Ovary (tissue), 10 donors: ENCODE results near the gene KRT76. TPM values are rescaled to one million over a fixed set of nuclear protein-coding genes. Genes with fewer than 3 reads are reported as not detected.

Experiments used
- DNase-seq, 5 donors: peaks; one replicate each; pipeline ENCODE4 v3.0.0-alpha.2; 2019 to 2020
- H3K27ac ChIP-seq, 2 donors: fragments of 200-600 bp; one replicate each; pipeline versions ENCODE4 v1.5.1 to v1.8.0; 2019 to 2022
- H3K27me3 ChIP-seq: fragments of 200-600 bp; one replicate; pipeline ENCODE4 v1.8.0; 2022
- H3K36me3 ChIP-seq: fragments of 200-600 bp; sonication (generic); one replicate; pipeline ENCODE4 v1.5.1; 2019
- H3K4me1 ChIP-seq: one replicate; pipeline ENCODE4 v1.8.1; 2013; ENCODE audit warnings: mild to moderate bottlenecking, moderate library complexity; ENCODE audit not compliant: insufficient read depth
- H3K4me3 ChIP-seq: fragments of 200-600 bp; sonication (generic); one replicate; pipeline ENCODE4 v1.5.1; 2017
- H3K9me3 ChIP-seq, 2 donors: fragments of 200-600 bp in 1 of 2; sonication (generic) in 1 of 2; one replicate each; pipeline versions ENCODE4 v1.5.1 to v1.8.1; 2013 to 2019; ENCODE audit warnings: mild to moderate bottlenecking in 1 of 2, moderate library complexity in 1 of 2
- CTCF ChIP-seq, 3 donors: fragments of 450-650 bp in 2 of 3; fragments of 200-600 bp in 1 of 3; IDR thresholded peaks; one replicate each; pipeline versions ENCODE4 v1.5.1 to v1.8.0; 2016 to 2022; ENCODE audit warnings: antibody characterized with exemption in 3 of 3, mild to moderate bottlenecking in 1 of 3
- EP300 ChIP-seq: sonication (generic); formaldehyde crosslinking; IDR thresholded peaks from one replicate; pipeline ENCODE4 v1.6.1; 2017; ENCODE audit warnings: antibody characterized with exemption
- POLR2A ChIP-seq: fragments of 450-650 bp; IDR thresholded peaks from one replicate; pipeline ENCODE4 v1.6.1; 2017; ENCODE audit warnings: antibody characterized with exemption, mild to moderate bottlenecking, moderate library complexity
- WGBS, 3 donors: extraction: QIAGEN DNeasy Blood & Tissue Kit in 1 of 3; methylation state at CpG; one replicate each; pipeline versions ENCODE4 v1.1.5 to v1.1.7; 2013 to 2017; 5-methylcytosine and 5-hydroxymethylcytosine counted together
- intact Hi-C, 4 donors: fragments of 100-400 bp; cut with DNase I; formaldehyde crosslinking; loops; one replicate each; pipeline versions ENCODE4 v1.11.0 to v1.15.1; 2022 to 2023
- long read RNA-seq, 3 donors: library from polyadenylated mRNA in 2 of 3; unstranded in 2 of 3; transcript quantifications; one replicate each; pipeline ENCODE4 v2.0.0 and lab custom pipeline, GENCODE V29; 2021 to 2026
- polyA plus RNA-seq, 2 donors: library from polyadenylated mRNA; stranded (reverse); fragments of 200-250 nt in 1 of 2; fragments of 350-450 nt in 1 of 2; fragmentation: Illumina TruSeq in 1 of 2; extraction: RNeasy Lipid Tissue Mini Kit (QIAGEN cat#74804) in 1 of 2; gene quantifications; one replicate each; pipeline ENCODE4 v1.2.3, GENCODE V29; 2013 to 2014
- total RNA-seq, 7 donors: library from RNA; depleted of rRNA in 2 of 7; stranded (reverse); fragments of >200 nt in 2 of 7; fragmentation: NEBNext Ultra II Directional in 3 of 7; extraction: Animal tissue kit (Norgen Biotek cat#: 25700) in 3 of 7; gene quantifications; one replicate each; pipeline versions ENCODE4 v1.1.0 to v1.2.4, GENCODE V29; 2016 to 2023
- donor health status: DM: no; HTN: no; CAD: no; lungs with moderate emphysema.
- donor health status: DM: no; HTN: no; CAD: no.
- donor health status: Bipolar disorder and iron deficiency.
- donor health status: DM: yes; HTN: yes; CAD: no.
- donor health status: DM: no; HTN: no; CAD: no.
- donor health status: DM: yes; HTN: yes; CAD: no.

The KRT76 gene
- total RNA-seq (not detected), polyA plus RNA-seq (not detected)
- long read RNA-seq, donor 1: 0 reads
- long read RNA-seq, donor 2: 0 reads
- long read RNA-seq, donor 3: 0 reads

GRCh38 chr12:52776913-52777395, at the start of gene KRT76:
Gene KRT76, minus strand, starts transcription at chr12:52777345. Its CDS starts 54 bp downstream, at chr12:52777291.
- no peaks in the 10 kb centered on the region for H3K9me3 ChIP-seq
- no peaks in the 10 kb centered on the region for H3K27me3 ChIP-seq
- intact Hi-C loops: no loop called here
- H3K36me3 ChIP-seq: no peaks in the 10 kb centered on the region
- H3K4me1 ChIP-seq: no peaks in the 10 kb centered on the region
- WGBS, 3 donors: 78 to 87% (median 86%) methylated on average over 8 of the region's 8 CpGs
- H3K4me3 ChIP-seq: no peak within 1 kb of the TSS
- no peak for DNase-seq
- no peak for TF ChIP-seq CTCF (IDR thresholded peaks at IDR 0.05)
- TF ChIP-seq POLR2A: no peak
- TF ChIP-seq EP300: no peak
- no peak within 1 kb of the TSS for H3K27ac ChIP-seq

GRCh38 chr12:52825961-52826360, 48.8 kb upstream of the KRT76 start:
- no peak overlapping the region for H3K27ac ChIP-seq
- intact Hi-C loops: no loop called here
- WGBS, 3 donors: 62 to 69% (median 69%) methylated on average over 4 of the region's 4 CpGs
- DNase-seq: no peak
- H3K36me3 ChIP-seq: no peaks in the 10 kb centered on the region
- no peak for TF ChIP-seq POLR2A
- no peaks in the 10 kb centered on the region for H3K4me1 ChIP-seq
- H3K27me3 ChIP-seq: no peaks in the 10 kb centered on the region
- no peak overlapping the region for H3K4me3 ChIP-seq
- no peaks in the 10 kb centered on the region for H3K9me3 ChIP-seq

GRCh38 chr12:52824741-52825410, 47.7 kb upstream of the KRT76 start:
- no peak for TF ChIP-seq POLR2A
- no peak for TF ChIP-seq CTCF (IDR thresholded peaks at IDR 0.05)
- intact Hi-C loops: no loop called here
- no peaks in the 10 kb centered on the region for H3K36me3 ChIP-seq
- H3K27me3 ChIP-seq: no peaks in the 10 kb centered on the region
- H3K27ac ChIP-seq: no peak overlapping the region
- 85 to 89% (median 87%) methylated on average over 5 of the region's 5 CpGs for WGBS, 3 donors
- no peaks in the 10 kb centered on the region for H3K4me1 ChIP-seq
- DNase-seq: no peak
- H3K4me3 ChIP-seq: no peak overlapping the region
- no peaks in the 10 kb centered on the region for H3K9me3 ChIP-seq

- no peaks in the 10 kb centered on the region for H3K36me3 ChIP-seq
- WGBS, 3 donors: 78 to 83% (median 80%) methylated on average over 15 of the region's 15 CpGs
- H3K9me3 ChIP-seq: no peaks in the 10 kb centered on the region
- no peak overlapping the region for H3K4me3 ChIP-seq
- H3K4me1 ChIP-seq: no peaks in the 10 kb centered on the region
- H3K27ac ChIP-seq: no peak overlapping the region
- intact Hi-C loops: no loop called here
- no peak for TF ChIP-seq CTCF (IDR thresholded peaks at IDR 0.05)
- no peaks in the 10 kb centered on the region for H3K27me3 ChIP-seq
- no peak for DNase-seq
Observed at GRCh38 chr12:52823761-52824450, 46.8 kb upstream of the KRT76 start.
